WERI-Rb-1 (cell line): ENCODE measurements around the gene PTPRN2.

Source experiments
- DNase-seq: peaks from one replicate; pipeline ENCODE4 v3.0.0-alpha.2; 2020
- H3K27ac ChIP-seq: fragments of 250-450 bp; sonication (Bioruptor Pico); 2 replicates; pipeline ENCODE4 v1.5.1; 2020; ENCODE audit warnings: mild to moderate bottlenecking, moderate library complexity
- H3K27me3 ChIP-seq: fragments of 250-450 bp; sonication (Bioruptor Pico); 2 replicates; pipeline ENCODE4 v1.5.1; 2021; ENCODE audit warnings: mild to moderate bottlenecking, low read depth, moderate library complexity; ENCODE audit not compliant: insufficient read depth, severe bottlenecking
- H3K36me3 ChIP-seq: fragments of 250-450 bp; sonication (Bioruptor Pico); 2 replicates; pipeline ENCODE4 v1.5.1; 2020; ENCODE audit warnings: mild to moderate bottlenecking, moderate library complexity
- H3K4me3 ChIP-seq: 2 replicates; pipeline ENCODE4 v1.5.1; 2011; ENCODE audit warnings: low read depth, mild to moderate bottlenecking, control low read depth, low read length
- H3K9me3 ChIP-seq: fragments of 250-450 bp; sonication (Bioruptor Pico); 2 replicates; pipeline ENCODE4 v1.5.1; 2021; ENCODE audit warnings: mild to moderate bottlenecking, moderate library complexity; ENCODE audit not compliant: severe bottlenecking
- CTCF ChIP-seq: IDR thresholded peaks from 2 replicates; pipeline ENCODE4 v1.5.1; 2011; ENCODE audit warnings: low read depth, mild to moderate bottlenecking, control low read depth, inconsistent platforms, low read length

Gene PTPRN2

DNA sequence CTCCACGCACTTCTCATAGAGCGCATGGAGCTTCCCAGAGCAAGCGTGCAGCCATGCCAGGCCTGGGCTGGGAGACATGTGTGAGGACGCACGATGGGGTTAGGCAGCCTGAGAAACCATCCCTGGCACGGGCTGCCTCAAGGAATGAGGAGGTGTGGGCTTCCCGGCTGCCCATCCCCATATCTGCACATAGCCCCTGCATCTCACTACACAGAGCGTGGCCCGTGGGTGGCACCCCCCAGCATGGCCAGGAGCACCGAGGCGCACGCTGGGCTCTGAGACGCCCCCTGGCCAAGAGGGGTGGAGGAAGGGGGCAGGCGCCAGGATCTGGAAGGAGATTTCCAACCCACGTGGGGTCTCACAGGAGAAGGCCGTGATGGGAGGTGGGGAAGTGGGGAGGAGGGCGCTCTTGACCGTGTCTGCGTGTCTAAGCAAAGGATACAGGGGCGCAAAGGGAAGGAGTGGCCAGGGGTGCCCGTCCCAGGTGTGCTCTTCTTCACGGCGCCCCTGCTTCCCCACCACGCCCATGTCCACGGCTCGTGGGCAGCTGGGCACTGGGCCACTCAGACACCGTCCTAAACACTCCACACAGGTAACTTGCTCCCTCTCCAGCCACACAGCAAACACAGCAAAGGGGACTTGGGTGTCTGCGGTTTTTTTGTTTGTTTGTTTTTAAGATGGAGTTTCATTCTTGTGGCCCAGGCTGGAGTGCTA, 340.5 kb downstream of the PTPRN2 start:
- Histone ChIP-seq H3K27ac (no peak overlapping the region), H3K4me3 (no peak overlapping the region), H3K27me3 (no peaks in the 10 kb centered on the region), H3K9me3 (no peaks in the 10 kb centered on the region), H3K36me3 (no peaks in the 10 kb centered on the region)
- no peak for DNase-seq
- TF ChIP-seq CTCF: no peak

DNA sequence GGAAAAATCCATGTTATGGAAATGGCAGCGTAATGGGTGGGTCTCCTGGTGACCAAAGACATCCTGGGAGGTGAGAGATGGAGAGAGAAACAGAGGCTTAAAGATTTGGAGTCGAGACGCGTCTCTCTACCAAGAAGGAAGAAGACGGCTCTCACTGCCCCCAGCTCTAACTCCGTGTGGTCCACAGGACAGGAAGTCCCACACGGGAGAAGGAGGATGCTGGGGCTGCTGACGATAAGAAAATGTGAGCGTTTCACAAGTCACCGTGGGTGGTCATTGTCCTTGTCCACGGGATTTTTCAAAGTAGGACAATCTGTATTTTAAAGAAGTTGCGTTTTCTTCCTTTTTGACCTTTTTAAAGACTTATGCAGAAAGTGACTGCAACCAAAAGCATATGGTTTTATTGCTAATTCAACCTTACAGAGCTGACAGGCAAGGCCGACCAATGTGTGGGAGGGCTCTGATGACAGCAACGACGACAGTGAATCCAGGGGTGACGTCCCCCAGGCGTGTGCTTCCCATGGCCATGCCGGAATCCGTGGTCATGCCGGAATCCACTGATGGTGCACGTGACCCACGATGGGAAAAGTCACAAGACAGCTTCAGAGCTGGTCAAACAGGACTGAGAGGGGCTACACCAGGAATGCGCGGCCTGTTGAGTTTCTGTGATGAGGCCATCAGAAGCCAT, 341.2 kb downstream of the PTPRN2 start:
- Histone ChIP-seq H3K27ac (no peak overlapping the region), H3K27me3 (no peaks in the 10 kb centered on the region), H3K9me3 (no peaks in the 10 kb centered on the region), H3K4me3 (no peak overlapping the region), H3K36me3 (no peaks in the 10 kb centered on the region)
- no peak for TF ChIP-seq CTCF
- DNase-seq: no peak

DNA sequence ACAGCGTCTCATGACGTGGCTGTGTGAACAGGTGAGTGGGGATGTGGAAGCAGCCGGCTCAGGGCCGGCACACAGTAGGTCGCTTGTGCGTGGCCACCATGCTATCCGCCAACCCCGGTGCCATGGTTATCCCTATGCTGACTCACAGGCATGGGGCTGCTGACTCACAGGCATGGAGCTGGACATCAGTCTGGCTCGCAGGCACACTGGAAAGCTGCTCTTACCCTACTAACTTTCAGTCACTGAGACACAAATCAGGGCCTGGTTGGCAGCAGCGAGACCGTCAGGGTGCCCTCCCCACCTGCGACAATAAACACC, 341.9 kb downstream of the PTPRN2 start:
- no peaks in the 10 kb centered on the region for H3K36me3 ChIP-seq
- no peak for DNase-seq
- no peak overlapping the region for H3K27ac ChIP-seq
- no peaks in the 10 kb centered on the region for H3K9me3 ChIP-seq
- no peaks in the 10 kb centered on the region for H3K27me3 ChIP-seq
- H3K4me3 ChIP-seq: no peak overlapping the region
- no peak for TF ChIP-seq CTCF

DNA sequence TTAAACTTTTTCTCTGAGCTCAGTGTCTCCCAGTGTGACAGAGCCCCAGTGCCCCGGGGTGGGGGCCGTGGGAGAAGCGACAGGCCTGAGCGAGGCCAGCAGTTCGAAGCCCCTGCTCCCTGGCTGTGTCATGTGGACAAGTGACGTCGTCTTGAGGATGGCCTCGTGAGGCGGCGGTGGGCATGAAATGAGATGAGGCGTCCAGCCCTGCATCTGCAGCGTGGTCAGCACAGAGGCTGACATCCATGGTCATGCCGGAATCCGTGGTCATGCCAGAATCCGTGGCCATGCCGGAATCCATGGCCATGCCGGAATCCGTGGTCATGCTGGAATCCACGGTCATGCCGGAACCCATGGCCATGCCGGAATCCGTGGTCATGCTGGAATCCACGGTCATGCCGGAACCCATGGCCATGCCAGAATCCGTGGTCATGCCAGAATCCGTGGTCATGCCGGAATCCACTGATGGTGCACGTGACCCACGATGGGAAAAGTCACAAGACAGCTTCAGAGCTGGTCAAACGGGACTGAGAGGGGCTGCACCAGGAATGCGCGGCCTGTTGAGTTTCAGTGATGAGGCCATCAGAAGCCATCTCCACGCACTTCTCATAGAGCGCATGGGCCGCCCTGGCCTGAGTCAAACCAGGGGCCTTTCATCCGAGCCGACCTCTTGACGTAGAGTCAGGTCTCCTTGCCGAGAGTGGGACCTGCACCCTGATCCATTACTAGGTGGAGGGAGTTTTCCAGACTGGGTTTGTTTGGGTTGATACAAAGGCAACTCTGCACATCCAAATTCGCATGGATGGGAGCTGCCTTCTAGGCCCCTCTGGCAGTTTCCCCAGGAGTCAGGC, 342.5 kb downstream of the PTPRN2 start:
- DNase-seq: no peak
- no peak overlapping the region for H3K4me3 ChIP-seq
- no peaks in the 10 kb centered on the region for H3K36me3 ChIP-seq
- no peaks in the 10 kb centered on the region for H3K9me3 ChIP-seq
- TF ChIP-seq CTCF: no peak
- H3K27ac ChIP-seq: no peak overlapping the region
- H3K27me3 ChIP-seq: no peaks in the 10 kb centered on the region

DNA sequence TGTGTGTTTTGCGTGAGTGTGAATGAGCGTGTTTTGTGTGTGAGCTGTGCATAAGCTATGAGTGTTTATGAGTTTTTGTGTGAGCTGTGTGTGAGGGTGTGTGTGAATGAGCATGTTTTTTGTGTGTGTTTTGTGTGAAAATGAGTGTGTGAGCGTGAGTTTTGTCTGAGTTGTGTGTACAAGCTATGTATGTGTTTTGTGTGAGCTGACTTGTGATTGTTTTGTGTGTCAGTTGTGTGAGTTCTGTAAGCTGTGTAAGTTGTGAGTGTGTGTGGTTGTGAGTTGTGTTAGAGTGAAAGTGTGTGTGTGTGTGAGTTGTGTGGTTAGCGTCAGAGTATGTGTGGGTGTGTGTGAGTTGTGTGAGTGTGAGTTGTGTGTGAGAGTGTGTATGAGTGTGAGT, 343.2 kb downstream of the PTPRN2 start:
- DNase-seq: no peak
- no peaks in the 10 kb centered on the region for H3K36me3 ChIP-seq
- TF ChIP-seq CTCF: no peak
- no peak overlapping the region for H3K27ac ChIP-seq
- no peaks in the 10 kb centered on the region for H3K27me3 ChIP-seq
- no peak overlapping the region for H3K4me3 ChIP-seq
- H3K9me3 ChIP-seq: no peaks in the 10 kb centered on the region
